ENCODE data around the gene KCND1.

- TF ChIP-seq CTCF (conservative IDR thresholded peaks at IDR 0.05; ENCODE audit: low read depth, low read length) (no peak), EZH2phosphoT487 (IDR thresholded peaks at IDR 0.05; ENCODE audit: borderline replicate concordance, low read length) (no peak), EZH2 (IDR thresholded peaks at IDR 0.05; ENCODE audit: low read length, unreplicated experiment) (no peak)
Measured at GRCh38 chrX:48937054-48937907, 34.4 kb downstream of the KCND1 start.

All from PC-3 (cell line).